Neutrophil (primary cell): Measurements from ENCODE around the gene ALKAL2.
"Not testable (repeated sequence)": the region's sequence is repeated elsewhere in the genome, so short reads cannot be mapped to it uniquely, and the experiment has no call there.

Source experiments
- H3K27ac ChIP-seq: fragments of 200-600 bp; sonication (generic); 2 replicates; pipeline ENCODE4 v1.5.1; 2016; ENCODE audit warnings: mild to moderate bottlenecking, moderate library complexity
- H3K27me3 ChIP-seq: fragments of 200-600 bp; sonication (generic); 2 replicates; pipeline ENCODE4 v1.6.0; 2016; ENCODE audit warnings: mild to moderate bottlenecking
- H3K36me3 ChIP-seq: fragments of 200-600 bp; sonication (generic); 2 replicates; pipeline ENCODE4 v1.5.1; 2017
- H3K4me1 ChIP-seq, 2 experiments: fragments of 200-600 bp in 1 of 2; sonication (generic) in 1 of 2; 1 replicate in 1 of 2; 2 replicates in 1 of 2; pipeline versions ENCODE4 v1.5.1 to v1.6.1; 2013 to 2016; ENCODE audit warnings: low read depth in 1 of 2, low read length in 1 of 2, mild to moderate bottlenecking in 1 of 2, moderate library complexity in 1 of 2; ENCODE audit not compliant: control insufficient read depth in 1 of 2, insufficient read depth in 1 of 2
- H3K4me3 ChIP-seq, 2 experiments: fragments of 200-600 bp in 1 of 2; sonication (generic) in 1 of 2; 1 replicate in 1 of 2; 2 replicates in 1 of 2; pipeline ENCODE4 v1.5.1; 2013 to 2016; ENCODE audit warnings: low read depth in 1 of 2, low read length in 1 of 2, mild to moderate bottlenecking in 1 of 2, moderate library complexity in 1 of 2
- H3K9me3 ChIP-seq: fragments of 200-600 bp; sonication (generic); 2 replicates; pipeline ENCODE4 v1.5.1; 2016
- CTCF ChIP-seq: fragments of 200-600 bp; sonication (generic); IDR thresholded peaks from 2 replicates; pipeline ENCODE4 v1.5.1; 2016; ENCODE audit warnings: antibody characterized with exemption

Gene ALKAL2

GRCh38 chr2:287911-288757, at the start of gene ALKAL2:
ALKAL2 (minus strand) TSS chr2:288091; CDS start chr2:287835, 256 bp downstream.
- no peak within 1 kb of the TSS for H3K4me3 ChIP-seq
- peaks cover 90% of the 10 kb centered on the region for H3K27me3 ChIP-seq
- H3K4me1 ChIP-seq = peaks cover 0 to 20% of the 10 kb centered on the region in 2 experiments
- no peak within 1 kb of the TSS for H3K27ac ChIP-seq
- no peaks in the 10 kb centered on the region for H3K9me3 ChIP-seq
- no peak for TF ChIP-seq CTCF
- no peaks in the 10 kb centered on the region for H3K36me3 ChIP-seq

GRCh38 chr2:336949-337348, 49.1 kb upstream of the ALKAL2 start:
- H3K27me3 ChIP-seq, H3K4me1 ChIP-seq, H3K4me3 ChIP-seq, H3K27ac ChIP-seq, H3K36me3 ChIP-seq, H3K9me3 ChIP-seq: not testable (repeated sequence)

GRCh38 chr2:336360-336759, 48.5 kb upstream of the ALKAL2 start:
- Histone ChIP-seq H3K27ac (no peak overlapping the region), H3K27me3 (no peaks in the 10 kb centered on the region), H3K36me3 (no peaks in the 10 kb centered on the region), H3K4me3 (no peak overlapping the region), H3K9me3 (no peaks in the 10 kb centered on the region), H3K4me1 (no peaks in the 10 kb centered on the region)
- no peak for TF ChIP-seq CTCF

- no peak overlapping the region for H3K27ac ChIP-seq
Measured at GRCh38 chr2:332592-332991, 44.7 kb upstream of the ALKAL2 start.

GRCh38 chr2:328761-329160, 40.9 kb upstream of the ALKAL2 start:
- Histone ChIP-seq H3K4me3 (no peak overlapping the region), H3K27me3 (no peaks in the 10 kb centered on the region), H3K9me3 (no peaks in the 10 kb centered on the region), H3K36me3 (no peaks in the 10 kb centered on the region), H3K27ac (no peak overlapping the region), H3K4me1 (no peaks in the 10 kb centered on the region)
- TF ChIP-seq CTCF = no peak

More at GRCh38 chr2:332592-332991, 44.7 kb upstream of the ALKAL2 start:
- Histone ChIP-seq H3K4me1 (no peaks in the 10 kb centered on the region), H3K36me3 (no peaks in the 10 kb centered on the region), H3K4me3 (no peak overlapping the region), H3K9me3 (no peaks in the 10 kb centered on the region), H3K27me3 (no peaks in the 10 kb centered on the region)
- TF ChIP-seq CTCF = no peak

- no peaks in the 10 kb centered on the region for H3K4me1 ChIP-seq
- no peak for TF ChIP-seq CTCF
- no peaks in the 10 kb centered on the region for H3K9me3 ChIP-seq
- H3K36me3 ChIP-seq = no peaks in the 10 kb centered on the region
- H3K27me3 ChIP-seq = no peaks in the 10 kb centered on the region
- no peak overlapping the region for H3K4me3 ChIP-seq
- H3K27ac ChIP-seq = no peak overlapping the region
Measured at GRCh38 chr2:323035-323434, 35.1 kb upstream of the ALKAL2 start.
